ENCODE data around the gene DTNB.

DNA sequence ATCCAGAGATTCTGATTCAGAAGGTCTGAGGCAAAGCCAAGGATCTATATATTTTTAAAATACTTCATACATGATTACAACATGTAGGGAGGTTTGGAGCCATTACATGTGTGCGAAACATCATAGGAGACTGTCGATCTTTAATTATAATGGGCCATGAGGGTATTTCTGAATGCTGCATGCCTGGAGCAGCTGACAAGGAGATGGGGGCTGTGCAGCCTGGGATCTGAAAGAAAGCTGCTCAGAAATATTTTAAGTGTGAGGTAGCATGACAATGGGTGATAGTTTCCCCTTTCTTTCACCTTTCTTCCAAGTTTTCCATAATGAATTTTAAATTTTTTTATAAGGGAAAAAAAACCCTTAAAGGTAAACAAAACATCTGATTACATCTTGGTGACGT is 229.6 kb downstream of the DTNB start:
- TF ChIP-seq, protein P1, sequence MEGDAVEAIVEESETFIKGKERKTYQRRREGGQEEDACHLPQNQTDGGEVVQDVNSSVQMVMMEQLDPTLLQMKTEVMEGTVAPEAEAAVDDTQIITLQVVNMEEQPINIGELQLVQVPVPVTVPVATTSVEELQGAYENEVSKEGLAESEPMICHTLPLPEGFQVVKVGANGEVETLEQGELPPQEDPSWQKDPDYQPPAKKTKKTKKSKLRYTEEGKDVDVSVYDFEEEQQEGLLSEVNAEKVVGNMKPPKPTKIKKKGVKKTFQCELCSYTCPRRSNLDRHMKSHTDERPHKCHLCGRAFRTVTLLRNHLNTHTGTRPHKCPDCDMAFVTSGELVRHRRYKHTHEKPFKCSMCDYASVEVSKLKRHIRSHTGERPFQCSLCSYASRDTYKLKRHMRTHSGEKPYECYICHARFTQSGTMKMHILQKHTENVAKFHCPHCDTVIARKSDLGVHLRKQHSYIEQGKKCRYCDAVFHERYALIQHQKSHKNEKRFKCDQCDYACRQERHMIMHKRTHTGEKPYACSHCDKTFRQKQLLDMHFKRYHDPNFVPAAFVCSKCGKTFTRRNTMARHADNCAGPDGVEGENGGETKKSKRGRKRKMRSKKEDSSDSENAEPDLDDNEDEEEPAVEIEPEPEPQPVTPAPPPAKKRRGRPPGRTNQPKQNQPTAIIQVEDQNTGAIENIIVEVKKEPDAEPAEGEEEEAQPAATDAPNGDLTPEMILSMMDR (IDR thresholded peaks at IDR 0.05), result no peak
- no peak for TF ChIP-seq EZH2 (IDR thresholded peaks at IDR 0.05; ENCODE audit: borderline replicate concordance, insufficient read depth, low read depth, low read length, poor library complexity, severe bottlenecking)

Measured in B cell (primary cell).